GM12878 (cell line): ENCODE measurements around the gene RALGAPA1. TPM values are rescaled to one million over a fixed set of nuclear protein-coding genes. Genes with fewer than 3 reads are reported as not detected.

ENCODE experiments used
- ATAC-seq: fragments of 200-7000 bp; cut with Tn5 transposase; 3 replicates; pipeline ENCODE4 v1.9.1; 2020; ENCODE audit warnings: mild to moderate bottlenecking, moderate library complexity
- BruUV-seq: library from RNA; stranded (reverse); fragments of 400-500 nt; replicated peaks from 2 replicates; lab custom pipeline; 2021; lab: Mats Ljungman, UMichigan
- CTCF ChIA-PET: fragments of 300-600 bp; sonication (Branson Sonifier 250); formaldehyde crosslinking; extraction: SDS; loops from one replicate; lab custom pipeline; 2021; ENCODE audit warnings: inconsistent platforms; lab: Yijun Ruan, JAX
- POLR2A ChIA-PET: fragments of 350-600 bp; formaldehyde crosslinking; extraction: SDS; loops from one replicate; lab custom pipeline; 2021; ENCODE audit warnings: inconsistent platforms; lab: Charles Lee
- RAD21 ChIA-PET: fragments of 300-600 bp; sonication (Branson Sonifier 250); formaldehyde crosslinking; loops from one replicate; lab custom pipeline; 2023; ENCODE audit warnings: antibody characterized with exemption; ENCODE audit not compliant: unreplicated experiment; lab: Charles Lee
- SMC1A ChIA-PET: fragments of 300-600 bp; sonication (Branson Sonifier 250); formaldehyde crosslinking; loops from one replicate; lab custom pipeline; 2023; ENCODE audit not compliant: unreplicated experiment, uncharacterized antibody; lab: Charles Lee
- DNase-seq: peaks from one replicate; pipeline ENCODE4 v3.0.0-alpha.2; 2011; ENCODE audit warnings: low read depth, low spot score
- FAIRE-seq: peaks from 3 replicates; lab custom pipeline; 2011; peaks lifted over from hg19 to GRCh38; lab: Jason Lieb, UNC
- H2AFZ ChIP-seq: 2 replicates; pipeline ENCODE4 v1.6.0; 2011; ENCODE audit warnings: low read depth, low read length, control low read depth; ENCODE audit not compliant: control insufficient read depth
- H3K27ac ChIP-seq: 2 replicates; pipeline ENCODE4 v1.5.1; 2011; ENCODE audit warnings: control low read depth; ENCODE audit not compliant: control insufficient read depth, insufficient read depth
- H3K27me3 ChIP-seq, 2 experiments: replicated peaks in 1 of 2; 2 replicates each; pipeline versions ENCODE4 v1.6.0 to v1.6.1; 2011; ENCODE audit warnings: low read length in 1 of 2; ENCODE audit not compliant: control insufficient read depth in 2 of 2, insufficient read depth in 2 of 2
- H3K36me3 ChIP-seq, 2 experiments: 2 replicates each; pipeline ENCODE4 v1.5.1; 2011; ENCODE audit warnings: low read length in 1 of 2; ENCODE audit not compliant: control insufficient read depth in 2 of 2, insufficient read depth in 2 of 2
- H3K4me1 ChIP-seq: 2 replicates; pipeline ENCODE4 v1.6.1; 2011; ENCODE audit warnings: mild to moderate bottlenecking, low read length, moderate library complexity, mixed read lengths; ENCODE audit not compliant: control insufficient read depth, insufficient read depth
- H3K4me2 ChIP-seq: 2 replicates; pipeline ENCODE4 v1.6.0; 2011; ENCODE audit warnings: control low read depth; ENCODE audit not compliant: control insufficient read depth, insufficient read depth
- H3K4me3 ChIP-seq: fragments of 200-600 bp; sonication (generic); 2 replicates; pipeline ENCODE4 v1.5.1; 2016
- H3K79me2 ChIP-seq: 2 replicates; pipeline ENCODE4 v1.6.0; 2011; ENCODE audit warnings: low read length; ENCODE audit not compliant: control insufficient read depth, insufficient read depth
- H3K9ac ChIP-seq: 2 replicates; pipeline ENCODE4 v1.8.0; 2011; ENCODE audit warnings: low read length, control low read depth, mixed read lengths; ENCODE audit not compliant: control insufficient read depth, insufficient read depth
- H3K9me3 ChIP-seq: replicated peaks from 3 replicates; pipeline ENCODE4 v1.5.1; 2011; ENCODE audit warnings: mild to moderate bottlenecking, low read length; ENCODE audit not compliant: control insufficient read depth, insufficient read depth
- H4K20me1 ChIP-seq: 2 replicates; pipeline ENCODE4 v1.6.0; 2011; ENCODE audit not compliant: control insufficient read depth, insufficient read depth
- BCL11A ChIP-seq: IDR thresholded peaks from 2 replicates; pipeline ENCODE4 v1.6.1; 2011; ENCODE audit warnings: low read depth, low read length
- CBX3 ChIP-seq: fragments of 200-600 bp; sonication (generic); IDR thresholded peaks from 2 replicates; pipeline ENCODE4 v1.6.1; 2016; ENCODE audit warnings: low read depth, borderline replicate concordance
- CHD4 ChIP-seq: fragments of 200-600 bp; sonication (generic); IDR thresholded peaks from 2 replicates; pipeline ENCODE4 v1.6.1; 2016; ENCODE audit warnings: mild to moderate bottlenecking
- HDGF ChIP-seq: fragments of 450-650 bp; IDR thresholded peaks from 2 replicates; pipeline ENCODE4 v1.6.1; 2016; ENCODE audit warnings: antibody characterized with exemption
- MEF2A ChIP-seq: IDR thresholded peaks from 2 replicates; pipeline ENCODE4 v1.6.1; 2011; ENCODE audit warnings: low read depth, mild to moderate bottlenecking, low read length, moderate library complexity; ENCODE audit not compliant: insufficient read depth
- NFYB ChIP-seq: IDR thresholded peaks from 2 replicates; pipeline ENCODE4 v1.6.1; 2011; ENCODE audit warnings: low read depth, mild to moderate bottlenecking, low read length, improper control_type of control experiment, moderate library complexity; ENCODE audit not compliant: insufficient read depth
- NR2C1 ChIP-seq: fragments of 450-650 bp; IDR thresholded peaks from 2 replicates; pipeline ENCODE4 v1.6.1; 2017; ENCODE audit warnings: antibody characterized with exemption, mild to moderate bottlenecking, moderate library complexity
- RFX5 ChIP-seq: IDR thresholded peaks from 2 replicates; pipeline ENCODE4 v1.6.1; 2011; ENCODE audit warnings: low read depth, low read length, improper control_type of control experiment
- SMAD5 ChIP-seq: IDR thresholded peaks from 2 replicates; pipeline ENCODE4 v1.6.1; 2016; ENCODE audit warnings: antibody characterized with exemption, low read depth
- SMC3 ChIP-seq: IDR thresholded peaks from 2 replicates; pipeline ENCODE4 v1.6.1; 2011; ENCODE audit warnings: low read length, improper control_type of control experiment, borderline replicate concordance
- TCF7 ChIP-seq: IDR thresholded peaks from 2 replicates; pipeline ENCODE4 v1.6.1; 2014; ENCODE audit warnings: antibody characterized with exemption, borderline replicate concordance
- WGBS: methylation state at CpG from one replicate; pipeline ENCODE4 v1.1.6; 2016; ENCODE audit warnings: low lambda C conversion rate; ENCODE audit not compliant: insufficient replicate concordance, insufficient coverage; ENCODE audit errors: missing lambda C conversion rate; 5-methylcytosine and 5-hydroxymethylcytosine counted together
- in situ Hi-C: fragments of 300-500 bp; cut with MboI; formaldehyde crosslinking; loops from 9 replicates; pipeline ENCODE4 v1.14.3; 2018; ENCODE audit warnings: mixed read lengths
- intact Hi-C: fragments of 100-400 bp; cut with micrococcal nuclease; formaldehyde crosslinking; loops from one replicate; pipeline ENCODE4 v1.14.2; 2022; ENCODE audit not compliant: unreplicated experiment
- polyA plus RNA-seq, 11 experiments: library from polyadenylated mRNA; depleted of rRNA in 4 of 11; unstranded in 6 of 11; stranded (reverse) in 5 of 11; fragments of >200 nt; fragmentation: Nextera tagmentation in 4 of 11; fragmentation: Illumina TruSeq in 1 of 11; extraction: Ambion mirVana in 4 of 11; extraction: Trizol in 1 of 11; gene quantifications; 1 replicate in 1 of 11; 2 replicates in 10 of 11; pipeline versions ENCODE4 v1.2.1 to v1.2.3, GENCODE V29; 2011 to 2016; ENCODE audit warnings: inconsistent platforms in 2 of 11, missing spikeins in 2 of 11, low read depth in 1 of 11
- total RNA-seq, 4 experiments: library from RNA; depleted of rRNA in 3 of 4; stranded (reverse); fragments of >200 nt in 3 of 4; fragmentation: Illumina TruSeq in 1 of 4; extraction: Trizol in 1 of 4; gene quantifications; 2 replicates each; pipeline versions ENCODE4 v1.2.1 to v1.2.3, GENCODE V29; 2013 to 2021
- TF ChIP-seq, protein P1 (sequence below): fragments of 450-650 bp; IDR thresholded peaks from 2 replicates; pipeline ENCODE4 v1.6.1; 2016; ENCODE audit warnings: mild to moderate bottlenecking, moderate library complexity, borderline replicate concordance
- TF ChIP-seq, protein P2 (sequence below): IDR thresholded peaks from 2 replicates; pipeline ENCODE4 v1.6.1; 2011; ENCODE audit warnings: borderline replicate concordance, low read depth, mild to moderate bottlenecking, moderate library complexity, low read length; ENCODE audit not compliant: insufficient read depth, poor library complexity, severe bottlenecking
- TF ChIP-seq, protein P3 (sequence below): IDR thresholded peaks from 2 replicates; pipeline ENCODE4 v1.6.1; 2011; ENCODE audit warnings: borderline replicate concordance, low read depth, mild to moderate bottlenecking, moderate library complexity, mixed read lengths, low read length; ENCODE audit not compliant: insufficient read depth; ENCODE audit errors: extremely low read length
- TF ChIP-seq, protein P4 (sequence below): fragments of 450-650 bp; IDR thresholded peaks from 2 replicates; pipeline ENCODE4 v1.6.1; 2017; ENCODE audit warnings: mild to moderate bottlenecking, moderate library complexity

Gene RALGAPA1
- total and polyA plus RNA-seq, 10 of the 15 experiments (the other 5 are each of a cell fraction or from before 2014, with no cell fraction given), result 5.6 to 26.7 (median 14.7) TPM

GRCh38 chr14:35558680-35559079, 250.4 kb downstream of the RALGAPA1 start:
- H3K27me3 ChIP-seq, result no peaks in the 10 kb centered on the region
- ATAC-seq (no peak), DNase-seq (no peak), FAIRE-seq (no peak)
- no peaks in the 10 kb centered on the region for H3K36me3 ChIP-seq
- SMC1A ChIA-PET, result no interaction called here
- H3K79me2 ChIP-seq, result no peaks in the 10 kb centered on the region
- no peaks in the 10 kb centered on the region for H4K20me1 ChIP-seq
- intact Hi-C loops (no loop called here), in situ Hi-C loops (no loop called here)
- no peak overlapping the region for H3K4me3 ChIP-seq
- no peak overlapping the region for H2AFZ ChIP-seq
- no peak overlapping the region for H3K9ac ChIP-seq
- no peak overlapping the region for H3K27ac ChIP-seq
- RAD21 ChIA-PET, result no interaction called here
- H3K4me2 ChIP-seq, result no peak overlapping the region
- POLR2A ChIA-PET, result no interaction called here
- 93% methylated on average over 2 of the region's 2 CpGs for WGBS
- no peaks in the 10 kb centered on the region for H3K4me1 ChIP-seq
- CTCF ChIA-PET, result no interaction called here
- no TSS peak for BruUV-seq
- no peaks in the 10 kb centered on the region for H3K9me3 ChIP-seq
- TF ChIP-seq, protein P1, sequence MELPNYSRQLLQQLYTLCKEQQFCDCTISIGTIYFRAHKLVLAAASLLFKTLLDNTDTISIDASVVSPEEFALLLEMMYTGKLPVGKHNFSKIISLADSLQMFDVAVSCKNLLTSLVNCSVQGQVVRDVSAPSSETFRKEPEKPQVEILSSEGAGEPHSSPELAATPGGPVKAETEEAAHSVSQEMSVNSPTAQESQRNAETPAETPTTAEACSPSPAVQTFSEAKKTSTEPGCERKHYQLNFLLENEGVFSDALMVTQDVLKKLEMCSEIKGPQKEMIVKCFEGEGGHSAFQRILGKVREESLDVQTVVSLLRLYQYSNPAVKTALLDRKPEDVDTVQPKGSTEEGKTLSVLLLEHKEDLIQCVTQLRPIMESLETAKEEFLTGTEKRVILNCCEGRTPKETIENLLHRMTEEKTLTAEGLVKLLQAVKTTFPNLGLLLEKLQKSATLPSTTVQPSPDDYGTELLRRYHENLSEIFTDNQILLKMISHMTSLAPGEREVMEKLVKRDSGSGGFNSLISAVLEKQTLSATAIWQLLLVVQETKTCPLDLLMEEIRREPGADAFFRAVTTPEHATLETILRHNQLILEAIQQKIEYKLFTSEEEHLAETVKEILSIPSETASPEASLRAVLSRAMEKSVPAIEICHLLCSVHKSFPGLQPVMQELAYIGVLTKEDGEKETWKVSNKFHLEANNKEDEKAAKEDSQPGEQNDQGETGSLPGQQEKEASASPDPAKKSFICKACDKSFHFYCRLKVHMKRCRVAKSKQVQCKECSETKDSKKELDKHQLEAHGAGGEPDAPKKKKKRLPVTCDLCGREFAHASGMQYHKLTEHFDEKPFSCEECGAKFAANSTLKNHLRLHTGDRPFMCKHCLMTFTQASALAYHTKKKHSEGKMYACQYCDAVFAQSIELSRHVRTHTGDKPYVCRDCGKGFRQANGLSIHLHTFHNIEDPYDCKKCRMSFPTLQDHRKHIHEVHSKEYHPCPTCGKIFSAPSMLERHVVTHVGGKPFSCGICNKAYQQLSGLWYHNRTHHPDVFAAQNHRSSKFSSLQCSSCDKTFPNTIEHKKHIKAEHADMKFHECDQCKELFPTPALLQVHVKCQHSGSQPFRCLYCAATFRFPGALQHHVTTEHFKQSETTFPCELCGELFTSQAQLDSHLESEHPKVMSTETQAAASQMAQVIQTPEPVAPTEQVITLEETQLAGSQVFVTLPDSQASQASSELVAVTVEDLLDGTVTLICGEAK, result no peak
- TF ChIP-seq MEF2A (no peak), CHD4 (no peak), TCF7 (no peak), NFYB (no peak), SMC3 (no peak), SMAD5 (no peak), CBX3 (no peak), NR2C1 (no peak), RFX5 (no peak), BCL11A (no peak), HDGF (no peak)
- TF ChIP-seq, protein P2, sequence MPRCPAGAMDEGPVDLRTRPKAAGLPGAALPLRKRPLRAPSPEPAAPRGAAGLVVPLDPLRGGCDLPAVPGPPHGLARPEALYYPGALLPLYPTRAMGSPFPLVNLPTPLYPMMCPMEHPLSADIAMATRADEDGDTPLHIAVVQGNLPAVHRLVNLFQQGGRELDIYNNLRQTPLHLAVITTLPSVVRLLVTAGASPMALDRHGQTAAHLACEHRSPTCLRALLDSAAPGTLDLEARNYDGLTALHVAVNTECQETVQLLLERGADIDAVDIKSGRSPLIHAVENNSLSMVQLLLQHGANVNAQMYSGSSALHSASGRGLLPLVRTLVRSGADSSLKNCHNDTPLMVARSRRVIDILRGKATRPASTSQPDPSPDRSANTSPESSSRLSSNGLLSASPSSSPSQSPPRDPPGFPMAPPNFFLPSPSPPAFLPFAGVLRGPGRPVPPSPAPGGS, result no peak
- TF ChIP-seq, protein P3, sequence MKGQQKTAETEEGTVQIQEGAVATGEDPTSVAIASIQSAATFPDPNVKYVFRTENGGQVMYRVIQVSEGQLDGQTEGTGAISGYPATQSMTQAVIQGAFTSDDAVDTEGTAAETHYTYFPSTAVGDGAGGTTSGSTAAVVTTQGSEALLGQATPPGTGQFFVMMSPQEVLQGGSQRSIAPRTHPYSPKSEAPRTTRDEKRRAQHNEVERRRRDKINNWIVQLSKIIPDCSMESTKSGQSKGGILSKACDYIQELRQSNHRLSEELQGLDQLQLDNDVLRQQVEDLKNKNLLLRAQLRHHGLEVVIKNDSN, result no peak
- TF ChIP-seq, protein P4, sequence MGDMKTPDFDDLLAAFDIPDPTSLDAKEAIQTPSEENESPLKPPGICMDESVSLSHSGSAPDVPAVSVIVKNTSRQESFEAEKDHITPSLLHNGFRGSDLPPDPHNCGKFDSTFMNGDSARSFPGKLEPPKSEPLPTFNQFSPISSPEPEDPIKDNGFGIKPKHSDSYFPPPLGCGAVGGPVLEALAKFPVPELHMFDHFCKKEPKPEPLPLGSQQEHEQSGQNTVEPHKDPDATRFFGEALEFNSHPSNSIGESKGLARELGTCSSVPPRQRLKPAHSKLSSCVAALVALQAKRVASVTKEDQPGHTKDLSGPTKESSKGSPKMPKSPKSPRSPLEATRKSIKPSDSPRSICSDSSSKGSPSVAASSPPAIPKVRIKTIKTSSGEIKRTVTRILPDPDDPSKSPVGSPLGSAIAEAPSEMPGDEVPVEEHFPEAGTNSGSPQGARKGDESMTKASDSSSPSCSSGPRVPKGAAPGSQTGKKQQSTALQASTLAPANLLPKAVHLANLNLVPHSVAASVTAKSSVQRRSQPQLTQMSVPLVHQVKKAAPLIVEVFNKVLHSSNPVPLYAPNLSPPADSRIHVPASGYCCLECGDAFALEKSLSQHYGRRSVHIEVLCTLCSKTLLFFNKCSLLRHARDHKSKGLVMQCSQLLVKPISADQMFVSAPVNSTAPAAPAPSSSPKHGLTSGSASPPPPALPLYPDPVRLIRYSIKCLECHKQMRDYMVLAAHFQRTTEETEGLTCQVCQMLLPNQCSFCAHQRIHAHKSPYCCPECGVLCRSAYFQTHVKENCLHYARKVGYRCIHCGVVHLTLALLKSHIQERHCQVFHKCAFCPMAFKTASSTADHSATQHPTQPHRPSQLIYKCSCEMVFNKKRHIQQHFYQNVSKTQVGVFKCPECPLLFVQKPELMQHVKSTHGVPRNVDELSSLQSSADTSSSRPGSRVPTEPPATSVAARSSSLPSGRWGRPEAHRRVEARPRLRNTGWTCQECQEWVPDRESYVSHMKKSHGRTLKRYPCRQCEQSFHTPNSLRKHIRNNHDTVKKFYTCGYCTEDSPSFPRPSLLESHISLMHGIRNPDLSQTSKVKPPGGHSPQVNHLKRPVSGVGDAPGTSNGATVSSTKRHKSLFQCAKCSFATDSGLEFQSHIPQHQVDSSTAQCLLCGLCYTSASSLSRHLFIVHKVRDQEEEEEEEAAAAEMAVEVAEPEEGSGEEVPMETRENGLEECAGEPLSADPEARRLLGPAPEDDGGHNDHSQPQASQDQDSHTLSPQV, result no peak
